ENCODE measurements around the gene MXRA7.

The MXRA7 gene

DNA sequence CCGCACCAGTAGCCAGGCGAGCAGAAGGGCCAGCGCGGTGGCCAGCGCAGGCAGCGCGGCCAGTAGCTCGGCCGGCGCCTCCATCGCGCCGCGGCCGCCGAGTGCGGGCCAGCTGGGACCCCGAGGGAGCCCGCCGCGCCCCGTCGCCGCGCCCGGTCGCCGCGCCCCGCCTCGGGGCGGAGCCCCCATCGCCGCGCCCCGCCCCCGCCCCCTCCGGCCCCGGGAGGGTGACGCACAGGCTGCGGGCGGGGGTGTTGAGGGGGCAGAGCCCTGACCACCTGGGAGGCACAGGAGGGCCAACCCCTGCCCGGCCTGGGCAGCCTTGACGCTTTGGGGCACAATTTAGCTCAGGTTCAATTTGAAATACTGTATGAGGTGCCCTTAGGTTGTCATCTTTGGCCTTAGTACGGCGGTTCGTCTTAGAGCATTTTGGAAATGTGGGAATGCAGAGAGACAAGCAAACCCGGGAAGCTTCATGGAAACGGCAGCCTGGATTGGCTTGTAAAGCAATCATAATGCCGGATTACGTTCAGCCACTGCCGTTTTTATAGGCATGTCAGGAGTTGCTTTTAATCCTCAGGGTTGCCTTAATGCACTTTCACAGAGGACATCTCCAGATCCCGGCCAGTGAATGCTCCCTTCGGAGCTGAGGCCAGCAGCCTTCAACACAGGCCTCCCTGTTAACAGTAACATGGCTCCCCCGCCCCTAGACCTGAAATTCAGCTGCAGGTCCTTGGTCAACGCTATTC lies at the start of gene MXRA7:
MXRA7 (minus strand) TSS at position 103 of the 749 bp plus-strand sequence; CDS start at position 84, 19 bp downstream.
- Histone ChIP-seq H3K9me3 (ENCODE audit: severe bottlenecking) (no peaks in the 10 kb centered on the region), H3K27ac (peak within 1 kb of the TSS; percentile 91), H3K36me3 (peaks cover 38% of the 10 kb centered on the region), H3K4me3 (ENCODE audit: low read depth, low read length) (peak within 1 kb of the TSS; percentile 67), H3K27me3 (ENCODE audit: insufficient read depth, low read depth, severe bottlenecking) (no peaks in the 10 kb centered on the region)
- TF ChIP-seq, protein P1, sequence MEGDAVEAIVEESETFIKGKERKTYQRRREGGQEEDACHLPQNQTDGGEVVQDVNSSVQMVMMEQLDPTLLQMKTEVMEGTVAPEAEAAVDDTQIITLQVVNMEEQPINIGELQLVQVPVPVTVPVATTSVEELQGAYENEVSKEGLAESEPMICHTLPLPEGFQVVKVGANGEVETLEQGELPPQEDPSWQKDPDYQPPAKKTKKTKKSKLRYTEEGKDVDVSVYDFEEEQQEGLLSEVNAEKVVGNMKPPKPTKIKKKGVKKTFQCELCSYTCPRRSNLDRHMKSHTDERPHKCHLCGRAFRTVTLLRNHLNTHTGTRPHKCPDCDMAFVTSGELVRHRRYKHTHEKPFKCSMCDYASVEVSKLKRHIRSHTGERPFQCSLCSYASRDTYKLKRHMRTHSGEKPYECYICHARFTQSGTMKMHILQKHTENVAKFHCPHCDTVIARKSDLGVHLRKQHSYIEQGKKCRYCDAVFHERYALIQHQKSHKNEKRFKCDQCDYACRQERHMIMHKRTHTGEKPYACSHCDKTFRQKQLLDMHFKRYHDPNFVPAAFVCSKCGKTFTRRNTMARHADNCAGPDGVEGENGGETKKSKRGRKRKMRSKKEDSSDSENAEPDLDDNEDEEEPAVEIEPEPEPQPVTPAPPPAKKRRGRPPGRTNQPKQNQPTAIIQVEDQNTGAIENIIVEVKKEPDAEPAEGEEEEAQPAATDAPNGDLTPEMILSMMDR (IDR thresholded peaks at IDR 0.05; ENCODE audit: low read depth, low read length): no peak
- peak; percentile 92 for DNase-seq

DNA sequence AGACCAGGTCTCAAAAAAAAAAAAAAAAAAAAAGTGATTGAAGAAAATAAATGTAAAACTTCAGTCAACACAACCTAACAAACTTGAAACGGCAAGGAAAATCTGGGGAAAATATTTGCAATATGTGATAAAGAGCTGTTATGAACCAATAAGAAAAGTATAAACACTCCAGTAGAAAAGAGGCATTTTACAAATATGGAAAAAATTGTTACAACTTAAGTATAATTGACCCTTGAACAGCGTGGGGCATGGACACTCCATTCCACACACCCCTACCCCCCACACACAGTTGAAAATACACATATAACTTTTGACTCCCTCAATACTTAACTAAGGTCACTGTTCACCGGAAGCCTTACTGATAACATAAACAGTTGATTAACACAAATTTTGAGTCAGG lies 47.8 kb upstream of the MXRA7 start:
- Histone ChIP-seq H3K9me3 (ENCODE audit: severe bottlenecking) (no peaks in the 10 kb centered on the region), H3K4me3 (ENCODE audit: low read depth, low read length) (no peak overlapping the region), H3K27ac (no peak overlapping the region), H3K36me3 (peaks cover 52% of the 10 kb centered on the region), H3K27me3 (ENCODE audit: insufficient read depth, low read depth, severe bottlenecking) (no peaks in the 10 kb centered on the region)
- TF ChIP-seq, protein P1 (IDR thresholded peaks at IDR 0.05; ENCODE audit: low read depth, low read length): no peak
- DNase-seq: no peak

DNA sequence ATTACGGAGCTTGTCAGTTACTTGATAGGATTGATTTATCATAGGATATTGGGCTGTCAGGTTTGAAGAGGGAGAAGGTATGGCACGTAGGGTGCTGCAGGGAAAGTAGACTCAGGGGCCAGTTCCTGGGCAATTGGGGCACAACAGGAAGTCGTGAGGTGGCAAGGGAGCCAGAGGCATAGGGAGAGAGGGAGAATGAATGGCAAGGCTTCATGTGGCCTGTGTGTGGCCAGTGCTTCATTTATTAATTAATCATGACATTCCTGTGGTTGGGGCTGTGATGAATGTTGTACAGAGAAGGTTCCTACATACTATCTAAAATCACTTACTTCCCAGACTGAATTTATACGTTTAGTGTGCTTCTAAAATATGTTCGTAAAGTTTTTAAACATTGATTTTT lies 46.5 kb upstream of the MXRA7 start:
- DNase-seq: no peak
- no peak overlapping the region for H3K4me3 ChIP-seq (ENCODE audit: low read depth, low read length)
- no peak overlapping the region for H3K27ac ChIP-seq
- TF ChIP-seq, protein P1 (IDR thresholded peaks at IDR 0.05; ENCODE audit: low read depth, low read length): no peak
- H3K36me3 ChIP-seq: peaks cover 52% of the 10 kb centered on the region
- H3K9me3 ChIP-seq (ENCODE audit: severe bottlenecking): no peaks in the 10 kb centered on the region
- H3K27me3 ChIP-seq (ENCODE audit: insufficient read depth, low read depth, severe bottlenecking): no peaks in the 10 kb centered on the region

DNA sequence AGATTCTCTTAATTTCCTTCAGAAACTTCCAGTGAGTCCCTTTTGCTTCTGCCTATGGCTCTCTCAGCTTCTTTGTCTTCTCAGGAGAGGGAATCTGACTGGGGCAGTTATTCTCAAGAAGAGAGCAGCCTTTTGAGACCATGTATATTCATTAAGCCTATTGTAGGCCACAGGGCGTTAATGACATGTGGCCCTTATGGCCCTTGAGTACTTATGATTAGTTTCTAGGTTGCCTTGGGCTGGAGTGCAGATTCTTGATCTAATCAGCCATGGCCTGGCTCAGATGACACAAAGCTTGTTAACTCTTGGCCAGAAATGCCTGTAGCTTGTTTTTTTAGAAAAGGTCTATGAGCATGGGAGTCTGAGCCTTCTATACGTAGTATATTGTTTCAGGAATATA lies 44.5 kb upstream of the MXRA7 start:
- Histone ChIP-seq H3K4me3 (ENCODE audit: low read depth, low read length) (no peak overlapping the region), H3K36me3 (peaks cover 49% of the 10 kb centered on the region), H3K27ac (no peak overlapping the region), H3K27me3 (ENCODE audit: insufficient read depth, low read depth, severe bottlenecking) (no peaks in the 10 kb centered on the region), H3K9me3 (ENCODE audit: severe bottlenecking) (no peaks in the 10 kb centered on the region)
- DNase-seq: no peak
- TF ChIP-seq, protein P1 (IDR thresholded peaks at IDR 0.05; ENCODE audit: low read depth, low read length): no peak

- TF ChIP-seq, protein P1 (IDR thresholded peaks at IDR 0.05; ENCODE audit: low read depth, low read length): no peak
- Histone ChIP-seq H3K9me3 (ENCODE audit: severe bottlenecking) (no peaks in the 10 kb centered on the region), H3K27ac (no peak overlapping the region), H3K36me3 (peaks cover 48% of the 10 kb centered on the region), H3K4me3 (ENCODE audit: low read depth, low read length) (no peak overlapping the region), H3K27me3 (ENCODE audit: insufficient read depth, low read depth, severe bottlenecking) (no peaks in the 10 kb centered on the region)
- DNase-seq: no peak
Observed at GRCh38 chr17:76753061-76753961, 42.5 kb upstream of the MXRA7 start.

All from WERI-Rb-1 (cell line).